Measurements from ENCODE around the gene KLHL29. TPM values are rescaled to one million over a fixed set of nuclear protein-coding genes. Genes with fewer than 3 reads are reported as not detected.

The KLHL29 gene
- total RNA-seq, 1 experiment from 2014 or later = 16.7 TPM

GRCh38 chr2:23561544-23561943 lies 176.6 kb downstream of the KLHL29 start:
- RAD21 ChIA-PET (ENCODE audit: low non-redundant PET in 1 of 2, low total read pairs in 2 of 2, uncharacterized antibody in 2 of 2, unreplicated experiment in 2 of 2) = no interaction called here
- DNase-seq (ENCODE audit: low read depth, low spot score) (no peak), ATAC-seq (no peak)
- intact Hi-C loops (cut with micrococcal nuclease) = no loop called here
- Histone ChIP-seq H2AFZ (ENCODE audit: low read depth, low read length, poor library complexity, severe bottlenecking) (no peak overlapping the region), H3K27ac (ENCODE audit: low read depth, low read length) (no peak overlapping the region), H3K9me2 (ENCODE audit: insufficient read depth) (no peaks in the 10 kb centered on the region), H3K9ac (ENCODE audit: low read length) (no peak overlapping the region), H3K79me2 (ENCODE audit: insufficient read depth, low read length) (no peaks in the 10 kb centered on the region), H3K27me3 (ENCODE audit: insufficient read depth, low read length) (no peaks in the 10 kb centered on the region), H3K4me2 (ENCODE audit: low read length) (no peak overlapping the region), H3K4me3 (replicated peaks in 1 of 2; ENCODE audit: low read depth in 1 of 2, low read length in 2 of 2) (no peak overlapping the region), H3K36me3 (ENCODE audit: control insufficient read depth in 1 of 2, insufficient read depth in 2 of 2, low read length in 2 of 2) (no peaks in the 10 kb centered on the region; a peak in 1 of 4 replicates), H3K9me3 (ENCODE audit: control insufficient read depth in 1 of 2, insufficient read depth in 1 of 2, low read depth in 1 of 2, low read length in 2 of 2) (no peaks in the 10 kb centered on the region), H3K4me1 (ENCODE audit: control insufficient read depth in 1 of 2, insufficient read depth in 2 of 2, low read length in 2 of 2) (no peaks in the 10 kb centered on the region), H4K20me1 (ENCODE audit: insufficient read depth) (no peaks in the 10 kb centered on the region)
- CTCF ChIA-PET = no interaction called here
- BruUV-seq (replicated peaks) = no TSS peak
- no peak for TF ChIP-seq ZFX (IDR thresholded peaks at IDR 0.05)
- TF ChIP-seq ELF1 (IDR thresholded peaks at IDR 0.05; ENCODE audit: borderline replicate concordance, low read depth) = no peak
- no peak for TF ChIP-seq SIN3A (IDR thresholded peaks at IDR 0.05; ENCODE audit: low read depth)
- TF ChIP-seq ZNF274 (IDR thresholded peaks at IDR 0.05; ENCODE audit: low read depth, low read length) = no peak
- TF ChIP-seq JUND (IDR thresholded peaks at IDR 0.05) = no peak
- no peak for TF ChIP-seq YY1 (IDR thresholded peaks at IDR 0.05; ENCODE audit: extremely low read depth, insufficient replicate concordance, low read depth, low read length)
- TF ChIP-seq, protein P1, sequence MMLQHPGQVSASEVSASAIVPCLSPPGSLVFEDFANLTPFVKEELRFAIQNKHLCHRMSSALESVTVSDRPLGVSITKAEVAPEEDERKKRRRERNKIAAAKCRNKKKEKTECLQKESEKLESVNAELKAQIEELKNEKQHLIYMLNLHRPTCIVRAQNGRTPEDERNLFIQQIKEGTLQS (IDR thresholded peaks at IDR 0.05) = no peak
- no peak for TF ChIP-seq POLR2A (IDR thresholded peaks at IDR 0.05; ENCODE audit: borderline replicate concordance, extremely low read depth, insufficient read depth, insufficient read length)
- POLR2A ChIA-PET = no interaction called here

DNA sequence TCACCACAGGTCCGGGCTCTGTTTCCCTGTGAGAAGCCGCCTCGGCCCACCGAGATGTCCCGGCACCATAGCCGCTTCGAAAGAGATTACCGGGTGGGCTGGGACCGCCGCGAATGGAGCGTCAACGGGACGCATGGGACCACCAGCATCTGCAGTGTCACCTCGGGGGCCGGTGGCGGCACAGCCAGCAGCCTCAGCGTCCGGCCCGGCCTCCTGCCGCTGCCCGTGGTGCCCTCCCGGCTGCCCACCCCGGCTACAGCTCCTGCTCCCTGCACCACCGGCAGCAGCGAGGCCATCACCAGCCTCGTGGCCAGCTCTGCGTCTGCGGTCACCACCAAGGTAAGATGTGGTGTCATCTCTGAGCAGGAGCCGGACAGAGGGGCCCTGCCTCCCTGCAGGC lies 177.2 kb downstream of the KLHL29 start:
- H3K27ac ChIP-seq (ENCODE audit: low read depth, low read length) = no peak overlapping the region
- POLR2A ChIA-PET = no interaction called here
- H3K36me3 ChIP-seq (ENCODE audit: control insufficient read depth in 1 of 2, insufficient read depth in 2 of 2, low read length in 2 of 2) = no peaks in the 10 kb centered on the region; a peak in 1 of 4 replicates
- no peaks in the 10 kb centered on the region for H3K27me3 ChIP-seq (ENCODE audit: insufficient read depth, low read length)
- BruUV-seq (replicated peaks) = no TSS peak
- RAD21 ChIA-PET (ENCODE audit: low non-redundant PET in 1 of 2, low total read pairs in 2 of 2, uncharacterized antibody in 2 of 2, unreplicated experiment in 2 of 2) = no interaction called here
- DNase-seq (ENCODE audit: low read depth, low spot score) (no peak), ATAC-seq (no peak)
- no peak for TF ChIP-seq CEBPB (IDR thresholded peaks at IDR 0.05; ENCODE audit: low read depth)
- no peaks in the 10 kb centered on the region for H3K79me2 ChIP-seq (ENCODE audit: insufficient read depth, low read length)
- no peaks in the 10 kb centered on the region for H3K9me3 ChIP-seq (ENCODE audit: control insufficient read depth in 1 of 2, insufficient read depth in 1 of 2, low read depth in 1 of 2, low read length in 2 of 2)
- no peak overlapping the region for H3K4me2 ChIP-seq (ENCODE audit: low read length)
- H3K9ac ChIP-seq (ENCODE audit: low read length) = no peak overlapping the region
- H4K20me1 ChIP-seq (ENCODE audit: insufficient read depth) = no peaks in the 10 kb centered on the region
- no peak overlapping the region for H2AFZ ChIP-seq (ENCODE audit: low read depth, low read length, poor library complexity, severe bottlenecking)
- no peaks in the 10 kb centered on the region for H3K9me2 ChIP-seq (ENCODE audit: insufficient read depth)
- intact Hi-C loops (cut with micrococcal nuclease) = no loop called here
- no peaks in the 10 kb centered on the region for H3K4me1 ChIP-seq (ENCODE audit: control insufficient read depth in 1 of 2, insufficient read depth in 2 of 2, low read length in 2 of 2)
- CTCF ChIA-PET = no interaction called here
- no peak overlapping the region for H3K4me3 ChIP-seq (replicated peaks in 1 of 2; ENCODE audit: low read depth in 1 of 2, low read length in 2 of 2)
